PFSK-1 (cell line): ENCODE measurements around the gene SNX32.

Source experiments
- FOXP2 ChIP-seq: optimal IDR thresholded peaks from 2 replicates; pipeline ENCODE3; 2011; ENCODE audit warnings: borderline replicate concordance, control low read depth, inconsistent platforms; ENCODE audit not compliant: insufficient read depth; ENCODE audit errors: extremely low read length, extremely low read depth
- POLR2AphosphoS5 ChIP-seq: IDR thresholded peaks from 2 replicates; pipeline ENCODE4 v1.6.1; 2012; ENCODE audit warnings: low read depth, mild to moderate bottlenecking, control low read depth, low read length, moderate library complexity
- SIN3A ChIP-seq: IDR thresholded peaks from 2 replicates; pipeline ENCODE4 v1.6.1; 2012; ENCODE audit warnings: mild to moderate bottlenecking, low read length, moderate library complexity, borderline replicate concordance; ENCODE audit not compliant: insufficient read depth
- TAF1 ChIP-seq: IDR thresholded peaks from 2 replicates; pipeline ENCODE4 v1.6.1; 2012; ENCODE audit warnings: low read length, control low read depth, borderline replicate concordance; ENCODE audit not compliant: insufficient read depth
- TF ChIP-seq, protein P1 (sequence below), 2 experiments: IDR thresholded peaks; 2 replicates each; pipeline versions ENCODE4 v1.6.1 to v1.8.0; 2011 to 2012; ENCODE audit warnings: low read depth in 2 of 2, low read length in 2 of 2, control low read depth in 1 of 2, inconsistent platforms in 1 of 2, mild to moderate bottlenecking in 1 of 2, moderate library complexity in 1 of 2; ENCODE audit not compliant: insufficient read depth in 1 of 2

The SNX32 gene

DNA sequence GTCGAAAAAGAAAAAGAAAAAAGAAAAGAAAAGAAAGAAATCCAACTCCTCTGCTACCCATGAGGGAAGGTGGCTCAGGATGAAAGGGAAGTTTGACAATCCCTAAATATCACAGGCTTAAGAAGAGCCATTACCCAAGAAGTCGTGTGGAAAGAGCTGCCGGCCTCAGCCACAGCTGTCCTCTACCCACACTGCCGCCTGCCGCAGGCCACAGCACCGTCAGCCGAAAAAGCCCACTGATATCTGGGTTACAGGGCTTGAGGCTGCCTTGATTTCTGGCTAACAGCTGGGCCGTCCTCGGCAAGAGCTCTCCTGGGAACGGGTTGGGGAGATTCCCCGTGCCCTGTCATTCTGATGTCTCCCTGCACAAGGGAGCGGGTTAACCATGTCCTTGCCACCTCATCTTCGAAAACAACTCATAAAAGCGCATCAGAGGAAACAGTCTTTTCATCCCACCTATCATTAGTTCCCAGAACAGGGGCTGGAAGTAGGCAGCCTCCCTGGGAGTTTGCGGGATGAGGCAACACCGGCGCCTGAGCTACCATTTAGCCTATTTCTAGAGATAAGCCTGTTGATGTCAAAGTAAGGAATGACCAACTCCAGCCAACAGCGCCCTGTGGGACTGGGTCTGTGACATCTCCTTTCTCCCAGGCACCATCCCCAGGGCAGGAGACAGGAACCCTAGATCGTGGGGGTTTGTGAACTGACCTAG is 21.8 kb upstream of the SNX32 start:
- TF ChIP-seq TAF1 (no peak), POLR2AphosphoS5 (no peak), SIN3A (no peak), FOXP2 (no peak)
- TF ChIP-seq, protein P1, sequence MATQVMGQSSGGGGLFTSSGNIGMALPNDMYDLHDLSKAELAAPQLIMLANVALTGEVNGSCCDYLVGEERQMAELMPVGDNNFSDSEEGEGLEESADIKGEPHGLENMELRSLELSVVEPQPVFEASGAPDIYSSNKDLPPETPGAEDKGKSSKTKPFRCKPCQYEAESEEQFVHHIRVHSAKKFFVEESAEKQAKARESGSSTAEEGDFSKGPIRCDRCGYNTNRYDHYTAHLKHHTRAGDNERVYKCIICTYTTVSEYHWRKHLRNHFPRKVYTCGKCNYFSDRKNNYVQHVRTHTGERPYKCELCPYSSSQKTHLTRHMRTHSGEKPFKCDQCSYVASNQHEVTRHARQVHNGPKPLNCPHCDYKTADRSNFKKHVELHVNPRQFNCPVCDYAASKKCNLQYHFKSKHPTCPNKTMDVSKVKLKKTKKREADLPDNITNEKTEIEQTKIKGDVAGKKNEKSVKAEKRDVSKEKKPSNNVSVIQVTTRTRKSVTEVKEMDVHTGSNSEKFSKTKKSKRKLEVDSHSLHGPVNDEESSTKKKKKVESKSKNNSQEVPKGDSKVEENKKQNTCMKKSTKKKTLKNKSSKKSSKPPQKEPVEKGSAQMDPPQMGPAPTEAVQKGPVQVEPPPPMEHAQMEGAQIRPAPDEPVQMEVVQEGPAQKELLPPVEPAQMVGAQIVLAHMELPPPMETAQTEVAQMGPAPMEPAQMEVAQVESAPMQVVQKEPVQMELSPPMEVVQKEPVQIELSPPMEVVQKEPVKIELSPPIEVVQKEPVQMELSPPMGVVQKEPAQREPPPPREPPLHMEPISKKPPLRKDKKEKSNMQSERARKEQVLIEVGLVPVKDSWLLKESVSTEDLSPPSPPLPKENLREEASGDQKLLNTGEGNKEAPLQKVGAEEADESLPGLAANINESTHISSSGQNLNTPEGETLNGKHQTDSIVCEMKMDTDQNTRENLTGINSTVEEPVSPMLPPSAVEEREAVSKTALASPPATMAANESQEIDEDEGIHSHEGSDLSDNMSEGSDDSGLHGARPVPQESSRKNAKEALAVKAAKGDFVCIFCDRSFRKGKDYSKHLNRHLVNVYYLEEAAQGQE (IDR thresholded peaks at IDR 0.05; ENCODE audit: insufficient read depth in 1 of 2, low read depth in 2 of 2, low read length in 2 of 2): no peak

GRCh38 chr11:65814131-65814985 is 19.4 kb upstream of the SNX32 start:
- no peak for TF ChIP-seq FOXP2
- TF ChIP-seq TAF1: no peak
- TF ChIP-seq POLR2AphosphoS5: no peak
- TF ChIP-seq, protein P1 (IDR thresholded peaks at IDR 0.05; ENCODE audit: insufficient read depth in 1 of 2, low read depth in 2 of 2, low read length in 2 of 2): no peak
- TF ChIP-seq SIN3A: no peak

DNA sequence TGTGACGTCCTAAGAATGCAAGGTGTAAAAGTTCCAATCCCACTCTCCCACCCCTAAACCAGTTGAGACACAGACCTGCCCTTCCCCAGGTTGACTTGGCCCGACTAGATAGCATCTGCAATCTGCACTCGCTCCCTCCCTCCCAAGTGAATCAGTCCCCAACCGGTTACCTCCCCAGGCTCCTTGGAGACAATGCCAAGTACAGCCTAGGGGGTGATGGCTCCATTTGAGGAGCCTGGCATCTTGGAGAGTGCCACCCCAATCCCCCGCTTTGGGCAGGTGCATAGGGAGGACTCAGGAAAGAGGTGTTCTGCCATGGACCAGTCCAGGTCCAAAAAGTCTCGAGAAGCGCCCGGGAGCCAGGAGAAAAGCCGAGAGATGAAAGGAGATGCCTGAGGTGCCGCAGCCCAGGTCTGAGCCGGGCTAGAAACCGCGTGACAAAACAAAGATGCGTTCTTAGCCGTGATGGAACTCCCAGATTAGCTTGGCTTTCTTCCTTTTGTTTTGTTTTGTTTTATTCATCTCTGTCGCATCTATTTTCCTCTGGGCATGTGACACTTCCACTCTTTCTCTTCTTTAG is 18.7 kb upstream of the SNX32 start:
- TF ChIP-seq FOXP2: no peak
- TF ChIP-seq POLR2AphosphoS5: no peak
- no peak for TF ChIP-seq SIN3A
- TF ChIP-seq, protein P1 (IDR thresholded peaks at IDR 0.05; ENCODE audit: insufficient read depth in 1 of 2, low read depth in 2 of 2, low read length in 2 of 2): no peak
- TF ChIP-seq TAF1: no peak

DNA sequence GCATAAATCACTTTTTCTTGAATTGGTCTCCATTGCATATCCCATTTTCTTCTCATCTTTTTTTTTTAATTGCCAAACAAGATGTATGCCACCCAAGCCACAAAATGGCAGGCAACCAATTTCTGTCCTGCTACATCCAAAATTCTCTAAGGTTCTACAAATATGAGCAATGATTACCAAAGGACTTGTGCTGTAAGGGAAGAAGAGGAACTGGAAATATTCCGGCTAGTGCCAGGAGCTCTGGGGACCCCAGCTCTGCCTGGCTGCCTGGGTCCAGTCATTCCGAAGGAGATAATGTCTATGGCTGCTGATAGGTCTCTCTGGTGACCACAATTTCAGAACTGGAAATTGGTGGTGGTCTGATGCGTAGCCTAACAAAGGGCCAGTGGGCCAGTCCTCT is 17.1 kb upstream of the SNX32 start:
- TF ChIP-seq, protein P1 (IDR thresholded peaks at IDR 0.05; ENCODE audit: insufficient read depth in 1 of 2, low read depth in 2 of 2, low read length in 2 of 2): no peak
- no peak for TF ChIP-seq SIN3A
- TF ChIP-seq POLR2AphosphoS5: no peak
- no peak for TF ChIP-seq TAF1
- no peak for TF ChIP-seq FOXP2
